ENCODE measurements around the gene PON2. TPM values are rescaled to one million over a fixed set of nuclear protein-coding genes. Genes with fewer than 3 reads are reported as not detected.

Gene PON2
- total RNA-seq, 4 donors from 2014 or later: 66.5 to 113 (median 82.2) TPM

DNA sequence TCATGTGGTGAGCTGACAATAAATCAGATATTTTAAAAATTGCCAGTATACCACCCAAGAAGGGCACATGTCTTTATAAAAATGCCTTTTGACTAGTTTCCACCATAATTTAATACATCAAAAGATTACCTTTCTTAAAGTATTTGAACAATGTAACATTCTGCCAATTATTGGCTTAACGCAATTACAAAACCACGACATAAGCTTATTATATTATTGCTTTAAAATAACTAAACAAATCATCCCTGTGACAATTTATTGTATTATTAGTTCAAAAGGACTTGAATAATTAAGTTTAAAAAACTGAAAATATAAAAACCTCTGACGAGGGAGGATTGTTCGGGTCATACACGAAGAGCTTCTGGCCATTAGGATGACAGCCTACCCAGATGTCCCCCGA lies 29.0 kb downstream of the PON2 start:
- TF ChIP-seq CTCF (IDR thresholded peaks at IDR 0.05): no peak
- DNase-seq (ENCODE audit: low spot score) (no peak), ATAC-seq (ENCODE audit: low FRiP score) (no peak)

GRCh38 chr7:95405208-95405607 lies 29.6 kb downstream of the PON2 start:
- no peak for ATAC-seq (ENCODE audit: low FRiP score)
- no peak for TF ChIP-seq CTCF (IDR thresholded peaks at IDR 0.05)
- DNase-seq (ENCODE audit: low spot score): no peak

- no peak for TF ChIP-seq CTCF (IDR thresholded peaks at IDR 0.05)
- no peak for DNase-seq (ENCODE audit: low spot score)
- ATAC-seq (ENCODE audit: low FRiP score): no peak
Measured at GRCh38 chr7:95404316-95404865, 30.4 kb downstream of the PON2 start.

DNA sequence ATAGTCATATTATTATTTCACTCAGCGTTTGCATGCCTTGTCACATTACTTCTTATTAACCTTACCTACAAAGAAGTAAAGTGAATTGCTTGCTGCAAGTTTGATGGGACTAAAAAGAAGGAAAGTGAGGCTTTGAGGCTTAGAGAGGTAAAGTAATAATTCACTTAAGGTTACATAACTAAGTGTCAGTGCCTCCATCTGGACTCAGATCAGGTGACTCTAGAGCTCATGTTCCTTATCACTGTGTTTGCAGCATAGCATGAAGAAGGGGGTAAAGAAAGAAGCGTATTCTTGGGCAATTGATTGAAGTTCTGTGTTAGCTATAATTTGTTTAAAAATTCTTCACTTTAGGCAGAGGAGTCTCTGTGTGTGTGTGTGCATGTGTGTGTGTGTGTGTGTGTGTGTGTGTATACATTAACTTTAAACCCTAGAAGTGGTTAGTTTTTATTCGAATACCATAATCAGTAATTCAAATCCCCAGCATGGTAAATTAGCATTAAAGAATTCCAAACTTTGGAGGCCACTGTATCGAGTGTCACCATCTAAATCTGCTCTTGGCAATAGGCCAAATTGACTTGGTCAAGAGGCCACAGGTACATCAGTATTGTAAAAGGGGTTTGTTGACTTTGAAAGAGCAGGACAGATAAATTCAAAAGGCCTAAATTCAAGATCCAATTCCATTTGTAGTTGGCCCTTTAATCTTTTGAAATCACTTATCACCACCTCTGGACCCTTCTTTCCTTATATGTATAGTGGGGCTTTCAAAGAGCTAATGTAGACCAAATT lies 36.5 kb downstream of the PON2 start:
- no peak for TF ChIP-seq CTCF (IDR thresholded peaks at IDR 0.05)
- ATAC-seq (ENCODE audit: low FRiP score): no peak

GRCh38 chr7:95397381-95397780 lies 37.4 kb downstream of the PON2 start:
- DNase-seq (ENCODE audit: low spot score) (no peak), ATAC-seq (ENCODE audit: low FRiP score) (no peak)
- no peak for TF ChIP-seq CTCF (IDR thresholded peaks at IDR 0.05)

More for the DNA sequence above, 36.5 kb downstream of the PON2 start:
- no peak for DNase-seq (ENCODE audit: low spot score)

GRCh38 chr7:95396136-95397032 lies 38.4 kb downstream of the PON2 start, which contains the start of gene PON3:
Gene PON3, minus strand, starts transcription at chr7:95396375. Its CDS starts 25 bp downstream, at chr7:95396350.
- peak; percentile 62 for ATAC-seq (ENCODE audit: low FRiP score)
- no peak for TF ChIP-seq CTCF (IDR thresholded peaks at IDR 0.05)
- no peak for DNase-seq (ENCODE audit: low spot score)
